ENCODE results near the gene OCA2.
"Not testable (repeated sequence)": the region's sequence is repeated elsewhere in the genome, so short reads cannot be mapped to it uniquely, and the experiment has no call there.

The OCA2 gene

GRCh38 chr15:27863000-27863399, 236.1 kb downstream of the OCA2 start:
- FAIRE-seq (no peak), DNase-seq (ENCODE audit: insufficient read length, low spot score) (no peak)

GRCh38 chr15:27861171-27861570, 237.9 kb downstream of the OCA2 start:
- no peak for FAIRE-seq
- no peak for DNase-seq (ENCODE audit: insufficient read length, low spot score)

- FAIRE-seq (no peak), DNase-seq (ENCODE audit: insufficient read length, low spot score) (no peak)
Measured at GRCh38 chr15:27855137-27855536, 244.0 kb downstream of the OCA2 start.

- DNase-seq (ENCODE audit: insufficient read length, low spot score): no peak
- FAIRE-seq: no peak
Measured at GRCh38 chr15:27854601-27855000, 244.5 kb downstream of the OCA2 start.

- DNase-seq (ENCODE audit: insufficient read length, low spot score) (no peak), FAIRE-seq (no peak)
Measured at GRCh38 chr15:27853624-27854455, 245.3 kb downstream of the OCA2 start.

GRCh38 chr15:27851858-27852210, 247.3 kb downstream of the OCA2 start:
- no peak for FAIRE-seq
- DNase-seq (ENCODE audit: insufficient read length, low spot score): no peak

- DNase-seq (ENCODE audit: insufficient read length, low spot score): no peak
Measured at GRCh38 chr15:27850981-27851857, 247.9 kb downstream of the OCA2 start.

GRCh38 chr15:27850050-27850449, 249.1 kb downstream of the OCA2 start:
- DNase-seq (ENCODE audit: insufficient read length, low spot score): no peak
- FAIRE-seq: no peak

More at GRCh38 chr15:27850981-27851857, 247.9 kb downstream of the OCA2 start:
- no peak for FAIRE-seq

- not testable (repeated sequence) for DNase-seq (ENCODE audit: insufficient read length, low spot score); FAIRE-seq
Measured at GRCh38 chr15:27848936-27849335, 250.2 kb downstream of the OCA2 start.

- FAIRE-seq: no peak
Measured at GRCh38 chr15:27847775-27848710, 251.1 kb downstream of the OCA2 start.

GRCh38 chr15:27846722-27847395, 252.3 kb downstream of the OCA2 start:
- DNase-seq (ENCODE audit: insufficient read length, low spot score): no peak

More at GRCh38 chr15:27847775-27848710, 251.1 kb downstream of the OCA2 start:
- no peak for DNase-seq (ENCODE audit: insufficient read length, low spot score)

GRCh38 chr15:27845535-27846369, 253.4 kb downstream of the OCA2 start:
- DNase-seq (ENCODE audit: insufficient read length, low spot score) (no peak), FAIRE-seq (no peak)

More at GRCh38 chr15:27846722-27847395, 252.3 kb downstream of the OCA2 start:
- FAIRE-seq: no peak

- peak; percentile 23 for DNase-seq (ENCODE audit: insufficient read length, low spot score)
Measured at GRCh38 chr15:27844018-27844666, 255.0 kb downstream of the OCA2 start.

GRCh38 chr15:27843146-27843545, 256.0 kb downstream of the OCA2 start:
- DNase-seq (ENCODE audit: insufficient read length, low spot score): no peak
- FAIRE-seq: no peak

More at GRCh38 chr15:27844018-27844666, 255.0 kb downstream of the OCA2 start:
- no peak for FAIRE-seq

- FAIRE-seq (no peak), DNase-seq (ENCODE audit: insufficient read length, low spot score) (no peak)
Measured at GRCh38 chr15:27842526-27842925, 256.6 kb downstream of the OCA2 start.

GRCh38 chr15:27835233-27835939, 263.7 kb downstream of the OCA2 start:
- DNase-seq (ENCODE audit: insufficient read length, low spot score): no peak
- no peak for FAIRE-seq

GRCh38 chr15:27834684-27835083, 264.4 kb downstream of the OCA2 start:
- DNase-seq (ENCODE audit: insufficient read length, low spot score) (no peak), FAIRE-seq (no peak)

- FAIRE-seq (no peak), DNase-seq (ENCODE audit: insufficient read length, low spot score) (no peak)
Measured at GRCh38 chr15:27833974-27834373, 265.1 kb downstream of the OCA2 start.
